Vagina (tissue), 2 donors: ENCODE measurements around the gene OSBP2.

ENCODE experiments used
- CTCF ChIP-seq, 3 experiments: fragments of 450-650 bp in 2 of 3; fragments of 200-600 bp in 1 of 3; sonication (generic) in 1 of 3; IDR thresholded peaks; one replicate each; pipeline ENCODE4 v1.5.1; 2017 to 2019; ENCODE audit warnings: antibody characterized with exemption in 3 of 3, mild to moderate bottlenecking in 2 of 3, moderate library complexity in 2 of 3
- POLR2A ChIP-seq, 2 donors: fragments of 450-650 bp; IDR thresholded peaks; one replicate each; pipeline ENCODE4 v1.6.1; 2017; ENCODE audit warnings: antibody characterized with exemption in 2 of 2, mild to moderate bottlenecking in 2 of 2, moderate library complexity in 2 of 2
- POLR2AphosphoS5 ChIP-seq, 2 donors: sonication (generic); formaldehyde crosslinking; IDR thresholded peaks; one replicate each; pipeline ENCODE4 v1.9.0; 2017; ENCODE audit warnings: antibody characterized with exemption in 2 of 2, mild to moderate bottlenecking in 2 of 2, low read depth in 1 of 2; ENCODE audit not compliant: insufficient read depth in 1 of 2

- TF ChIP-seq POLR2A (IDR thresholded peaks at IDR 0.05), result no peak
- no peak for TF ChIP-seq CTCF (IDR thresholded peaks at IDR 0.05)
- no peak for TF ChIP-seq POLR2AphosphoS5 (IDR thresholded peaks at IDR 0.05; ENCODE audit: insufficient read depth in 1 of 2, low read depth in 1 of 2)
Observed at GRCh38 chr22:30717952-30718351, 23.3 kb downstream of the OSBP2 start.
